OCI-LY1 (cell line): Measurements from ENCODE around the gene SLC39A8.

Source experiments
- EZH2 ChIP-seq: fragments of 200-600 bp; sonication (generic), shearing (Covaris generic); IDR thresholded peaks from 2 replicates; pipeline ENCODE4 v1.8.0; 2017; ENCODE audit warnings: borderline replicate concordance, mixed run types, mild to moderate bottlenecking, antibody characterized with exemption, low read length, moderate library complexity, mixed read lengths
- TF ChIP-seq, protein P1 (sequence below): fragments of 200-600 bp; sonication (generic), shearing (Covaris generic); IDR thresholded peaks from 2 replicates; pipeline ENCODE4 v1.5.1; 2017; ENCODE audit warnings: mild to moderate bottlenecking, antibody characterized with exemption, low read length, moderate library complexity, mixed read lengths

DNA sequence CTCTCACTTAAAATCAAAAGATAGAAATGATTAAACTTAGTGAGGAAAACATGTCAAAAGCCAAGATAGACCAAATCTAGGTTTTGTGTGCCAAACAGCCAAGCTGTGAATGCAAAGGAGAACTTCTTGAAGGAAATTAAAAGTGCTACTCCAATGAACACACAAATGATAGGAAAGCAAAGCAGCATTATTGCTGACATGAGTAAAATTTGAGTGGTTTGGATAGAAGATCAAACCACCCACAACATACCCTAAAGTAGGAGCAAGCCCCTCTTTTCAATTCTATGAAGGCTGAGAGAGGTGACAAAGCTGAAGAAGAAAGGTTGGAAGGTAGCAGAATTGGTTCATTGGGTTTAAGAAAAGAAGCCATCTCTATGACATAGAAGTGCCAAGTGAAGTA is 56.8 kb downstream of the SLC39A8 start:
- TF ChIP-seq, protein P1, sequence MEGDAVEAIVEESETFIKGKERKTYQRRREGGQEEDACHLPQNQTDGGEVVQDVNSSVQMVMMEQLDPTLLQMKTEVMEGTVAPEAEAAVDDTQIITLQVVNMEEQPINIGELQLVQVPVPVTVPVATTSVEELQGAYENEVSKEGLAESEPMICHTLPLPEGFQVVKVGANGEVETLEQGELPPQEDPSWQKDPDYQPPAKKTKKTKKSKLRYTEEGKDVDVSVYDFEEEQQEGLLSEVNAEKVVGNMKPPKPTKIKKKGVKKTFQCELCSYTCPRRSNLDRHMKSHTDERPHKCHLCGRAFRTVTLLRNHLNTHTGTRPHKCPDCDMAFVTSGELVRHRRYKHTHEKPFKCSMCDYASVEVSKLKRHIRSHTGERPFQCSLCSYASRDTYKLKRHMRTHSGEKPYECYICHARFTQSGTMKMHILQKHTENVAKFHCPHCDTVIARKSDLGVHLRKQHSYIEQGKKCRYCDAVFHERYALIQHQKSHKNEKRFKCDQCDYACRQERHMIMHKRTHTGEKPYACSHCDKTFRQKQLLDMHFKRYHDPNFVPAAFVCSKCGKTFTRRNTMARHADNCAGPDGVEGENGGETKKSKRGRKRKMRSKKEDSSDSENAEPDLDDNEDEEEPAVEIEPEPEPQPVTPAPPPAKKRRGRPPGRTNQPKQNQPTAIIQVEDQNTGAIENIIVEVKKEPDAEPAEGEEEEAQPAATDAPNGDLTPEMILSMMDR = no peak
- TF ChIP-seq EZH2 = no peak
